HG03342 (cell line): Measurements from ENCODE around the gene STARD5.

Experiments used
- ATAC-seq: cut with Tn5 transposase; IDR thresholded peaks from one replicate; pipeline ENCODE4 v1.9.1; 2021; ENCODE audit warnings: mild to moderate bottlenecking, moderate library complexity; ENCODE audit not compliant: unreplicated experiment

The STARD5 gene

DNA sequence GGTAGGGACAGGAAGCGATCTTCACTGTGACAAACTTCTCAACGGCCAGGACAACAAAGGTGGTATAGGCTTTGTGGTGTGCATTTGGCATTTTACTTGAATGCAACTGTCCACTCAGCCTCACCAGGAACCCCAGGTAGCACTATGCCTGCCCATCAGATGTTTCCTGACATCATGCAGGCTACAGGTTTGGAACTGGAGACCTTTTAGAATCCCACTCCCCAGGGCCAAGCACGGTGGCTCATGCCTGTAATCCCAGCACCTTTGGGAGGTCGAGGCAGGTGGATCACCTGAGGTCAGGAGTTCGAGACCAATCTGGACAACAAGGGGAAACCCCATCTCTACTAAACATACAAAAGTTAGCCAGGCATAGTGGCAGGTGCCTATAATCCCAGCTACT is 9.6 kb downstream of the STARD5 start:
- ATAC-seq = no peak

DNA sequence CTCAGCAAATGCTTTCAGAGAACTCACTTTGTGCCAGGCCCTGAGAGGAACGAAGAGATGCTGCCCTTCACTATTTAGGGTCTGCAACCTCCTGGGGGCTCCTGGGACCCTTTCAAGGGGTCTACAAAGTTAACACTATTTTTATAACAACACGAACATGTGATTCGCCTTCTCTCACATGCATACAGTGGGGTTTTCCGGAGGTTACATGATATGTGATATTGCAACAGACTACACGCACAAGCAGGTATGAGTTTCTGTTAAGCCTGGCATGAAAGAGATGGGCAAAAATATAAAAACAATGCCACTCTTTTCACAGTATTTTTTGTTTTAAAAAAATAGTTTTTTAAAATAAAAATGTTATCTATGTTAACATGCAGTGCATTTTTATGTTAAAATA is 10.3 kb downstream of the STARD5 start:
- no peak for ATAC-seq

GRCh38 chr15:81312790-81313543 is 11.0 kb downstream of the STARD5 start:
- ATAC-seq = no peak

GRCh38 chr15:81311752-81312464 is 12.0 kb downstream of the STARD5 start:
- ATAC-seq = peak; percentile 71

DNA sequence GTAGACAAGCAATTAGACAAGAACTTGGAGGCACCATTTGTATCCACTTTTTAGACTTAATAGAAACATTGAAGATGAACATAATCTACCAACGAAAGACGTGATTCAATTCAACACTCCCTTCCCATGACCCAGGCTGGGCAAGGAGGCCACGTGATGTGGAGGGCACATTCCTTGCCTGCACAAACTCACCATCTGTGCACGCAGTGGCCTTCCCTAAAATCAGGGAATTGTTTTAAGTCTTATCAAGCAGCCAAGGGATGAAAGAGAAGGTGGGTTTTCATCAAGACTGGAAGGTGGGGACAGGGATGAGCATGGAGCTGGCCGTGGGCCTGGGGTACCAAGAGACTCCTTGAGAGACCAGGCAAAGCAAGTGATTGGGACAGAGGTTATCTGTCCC is 13.5 kb downstream of the STARD5 start:
- ATAC-seq = no peak

GRCh38 chr15:81309647-81310450 is 14.1 kb downstream of the STARD5 start:
- ATAC-seq = no peak

GRCh38 chr15:81308260-81308659 is 15.7 kb downstream of the STARD5 start:
- ATAC-seq = no peak

- ATAC-seq = no peak
Observed at GRCh38 chr15:81304226-81304625, 19.7 kb downstream of the STARD5 start.

GRCh38 chr15:81303244-81304225 is 20.4 kb downstream of the STARD5 start:
- ATAC-seq = no peak

DNA sequence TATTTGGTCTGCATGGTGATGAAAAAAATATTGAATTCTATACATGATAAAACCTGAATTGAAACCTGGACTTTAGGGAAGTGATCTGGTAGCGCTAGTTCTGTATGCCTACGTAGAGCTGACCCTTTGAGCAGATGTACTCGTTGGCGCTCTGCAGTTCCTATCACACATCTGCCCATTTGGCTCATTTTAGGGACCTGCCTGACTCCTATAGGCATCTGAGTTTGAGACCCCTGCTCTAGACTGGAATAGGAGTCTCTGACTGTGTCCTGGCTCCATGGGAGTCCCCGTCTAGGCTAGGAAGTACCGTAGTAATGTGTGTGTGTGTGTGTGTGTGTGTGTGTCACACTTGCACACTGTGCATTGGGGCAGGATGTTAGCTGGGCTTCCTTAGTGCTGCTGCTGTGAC is 21.2 kb downstream of the STARD5 start:
- peak; percentile 16 for ATAC-seq

GRCh38 chr15:81301815-81302399 is 22.0 kb downstream of the STARD5 start:
- ATAC-seq = peak; percentile 83

GRCh38 chr15:81301385-81301784 is 22.6 kb downstream of the STARD5 start:
- ATAC-seq = no peak

DNA sequence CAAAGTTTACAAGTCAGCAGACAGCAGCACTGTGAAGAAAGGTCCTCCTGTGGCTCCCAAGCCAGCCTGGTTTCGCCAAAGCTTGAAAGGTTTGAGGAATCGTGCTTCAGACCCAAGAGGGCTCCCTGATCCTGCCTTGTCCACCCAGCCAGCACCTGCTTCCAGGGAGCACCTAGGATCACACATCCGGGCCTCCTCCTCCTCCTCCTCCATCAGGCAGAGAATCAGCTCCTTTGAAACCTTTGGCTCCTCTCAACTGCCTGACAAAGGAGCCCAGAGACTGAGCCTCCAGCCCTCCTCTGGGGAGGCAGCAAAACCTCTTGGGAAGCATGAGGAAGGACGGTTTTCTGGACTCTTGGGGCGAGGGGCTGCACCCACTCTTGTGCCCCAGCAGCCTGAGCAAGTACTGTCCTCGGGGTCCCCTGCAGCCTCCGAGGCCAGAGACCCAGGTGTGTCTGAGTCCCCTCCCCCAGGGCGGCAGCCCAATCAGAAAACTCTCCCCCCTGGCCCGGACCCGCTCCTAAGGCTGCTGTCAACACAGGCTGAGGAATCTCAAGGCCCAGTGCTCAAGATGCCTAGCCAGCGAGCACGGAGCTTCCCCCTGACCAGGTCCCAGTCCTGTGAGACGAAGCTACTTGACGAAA is 24.2 kb downstream of the STARD5 start:
- no peak for ATAC-seq

GRCh38 chr15:81299156-81299555 is 24.8 kb downstream of the STARD5 start:
- no peak for ATAC-seq

DNA sequence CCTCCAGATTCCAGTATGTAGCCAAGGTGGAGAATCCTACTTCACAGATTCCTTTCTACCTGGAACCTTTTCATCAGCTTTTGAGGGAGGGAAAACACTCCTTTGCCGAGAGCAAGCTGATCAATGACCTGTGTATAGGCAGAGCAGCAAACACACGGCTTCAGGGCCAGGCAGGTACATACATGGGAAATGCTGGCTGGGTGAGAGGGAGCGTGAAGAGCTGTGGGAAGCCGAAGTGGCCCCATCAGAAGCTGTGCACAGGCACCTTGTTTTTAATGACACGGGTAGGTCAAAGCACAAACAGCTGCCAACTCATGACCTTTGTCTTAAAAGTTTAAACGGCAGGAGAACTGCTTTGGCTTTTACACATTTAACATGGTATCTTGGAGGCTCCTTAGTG is 25.3 kb downstream of the STARD5 start:
- no peak for ATAC-seq

DNA sequence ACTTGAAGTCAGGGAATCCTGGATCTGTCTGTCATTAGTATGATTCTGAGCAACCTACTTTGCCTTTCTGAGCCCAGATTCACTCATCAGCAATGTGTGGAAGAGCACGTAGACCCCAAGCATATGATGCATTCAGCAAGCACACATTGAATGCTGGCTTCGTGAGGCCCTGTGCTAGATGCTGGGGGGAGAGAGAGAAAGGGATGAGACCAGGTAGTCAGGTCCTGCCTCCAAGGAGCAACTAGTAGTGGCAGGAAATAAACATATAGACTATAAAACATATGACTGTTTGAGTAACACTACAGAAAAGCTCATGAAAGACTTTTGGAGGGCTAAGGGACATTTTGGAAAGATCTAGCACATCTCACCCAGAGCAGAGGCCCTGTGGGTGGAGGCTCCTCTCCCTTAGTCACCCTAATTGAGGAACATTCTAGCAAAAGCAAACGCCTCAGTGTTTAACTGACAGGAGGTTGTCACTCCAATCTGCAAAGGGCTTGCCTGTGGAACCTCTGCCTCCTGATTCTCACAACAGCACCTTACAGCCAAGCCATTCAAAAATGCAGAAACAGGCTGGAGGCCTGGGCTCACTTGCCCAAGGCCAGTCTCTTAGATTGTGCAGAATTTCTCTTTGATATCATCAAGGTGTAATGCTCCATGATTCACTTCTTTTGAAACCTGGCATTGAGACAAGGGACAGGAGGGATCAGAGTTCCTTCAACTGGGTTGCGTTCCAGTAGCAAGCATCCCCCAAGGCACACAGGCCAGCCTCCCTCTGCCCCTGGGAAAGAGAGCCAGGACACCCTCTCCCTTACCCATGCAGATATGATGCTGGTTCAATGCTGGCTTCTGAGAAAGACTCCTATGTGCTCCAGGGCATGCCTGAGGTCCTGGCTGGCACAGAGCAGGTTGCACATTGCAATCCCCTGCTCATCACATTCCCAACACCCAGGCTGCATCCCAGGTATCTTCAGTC is 26.1 kb downstream of the STARD5 start:
- ATAC-seq = no peak

DNA sequence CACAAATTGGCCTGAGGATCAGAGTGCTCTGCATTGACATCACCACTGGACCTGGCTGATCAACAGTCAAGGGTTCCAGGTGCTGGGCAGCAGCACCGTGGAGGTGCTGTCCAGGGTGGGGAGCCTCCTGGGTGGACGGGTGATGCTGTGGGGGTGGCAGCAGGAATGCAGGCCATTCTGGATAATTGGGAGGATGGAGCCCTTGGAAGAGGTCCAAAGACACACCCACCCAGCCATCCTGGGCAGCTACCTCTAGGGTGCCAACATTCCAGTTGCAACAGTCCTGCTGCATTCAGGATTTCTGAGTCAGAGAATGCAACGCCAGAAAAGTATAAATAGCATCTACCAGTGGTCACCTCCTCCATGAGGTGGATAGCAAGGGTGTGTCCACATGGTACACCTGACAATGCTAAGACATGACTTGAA is 26.8 kb downstream of the STARD5 start:
- no peak for ATAC-seq

DNA sequence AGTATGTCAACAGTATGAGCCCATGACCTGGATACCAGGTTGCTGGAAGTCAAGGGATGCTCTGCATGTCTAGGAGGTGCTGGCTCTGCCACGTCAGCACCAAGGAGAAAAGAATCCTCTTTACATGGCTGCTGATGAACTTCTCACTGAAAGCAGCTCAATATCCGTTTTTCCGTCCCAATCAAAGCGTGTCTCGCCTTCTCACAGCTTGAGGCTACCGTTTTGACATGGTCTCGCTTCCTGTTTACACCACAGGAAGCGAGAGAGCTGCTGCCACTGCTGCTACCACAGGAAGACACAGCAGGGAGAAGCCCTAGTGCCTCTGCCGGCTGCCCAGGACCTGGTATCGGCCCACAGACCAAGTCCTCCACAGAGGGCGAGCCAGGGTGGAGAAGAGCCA is 27.3 kb downstream of the STARD5 start:
- peak; percentile 45 for ATAC-seq
